DND-41 (cell line): ENCODE data around the gene FBXL20.

Source experiments
- CTCF ChIP-seq: IDR thresholded peaks from 2 replicates; pipeline ENCODE4 v1.5.1; 2012; ENCODE audit warnings: borderline replicate concordance, low read length, moderate library complexity, mild to moderate bottlenecking; ENCODE audit not compliant: poor library complexity, severe bottlenecking; ENCODE audit errors: extremely low read depth
- EZH2 ChIP-seq: IDR thresholded peaks from 3 replicates; pipeline ENCODE4 v1.6.1; 2012; ENCODE audit warnings: borderline replicate concordance, low read depth, mild to moderate bottlenecking, moderate library complexity, low read length, inconsistent platforms; ENCODE audit not compliant: severe bottlenecking

DNA sequence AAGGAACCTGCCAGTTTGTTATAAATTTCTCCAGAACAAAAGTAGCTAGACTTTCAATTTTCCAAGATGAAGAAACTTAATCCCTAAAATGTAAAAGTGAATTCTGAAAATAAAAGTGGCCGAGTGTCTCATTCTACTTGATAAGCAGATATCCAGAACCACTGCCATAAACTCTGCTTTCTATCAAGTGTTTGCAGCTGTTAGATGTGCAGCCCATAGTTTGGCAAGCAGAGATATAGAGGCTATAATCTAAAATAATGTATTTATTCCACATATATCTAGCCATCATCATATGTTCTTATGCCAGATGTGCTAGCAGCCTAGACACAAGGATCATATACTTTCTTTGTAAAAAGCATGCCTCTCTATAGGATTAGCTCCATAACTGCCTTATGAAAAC is 14.7 kb upstream of the FBXL20 start:
- TF ChIP-seq EZH2 (no peak), CTCF (no peak)
